WERI-Rb-1 (cell line): Measurements from ENCODE around the gene ABCB8.
"Not testable (repeated sequence)": the region's sequence is repeated elsewhere in the genome, so short reads cannot be mapped to it uniquely, and the experiment has no call there.

Experiments used
- DNase-seq: peaks from one replicate; pipeline ENCODE4 v3.0.0-alpha.2; 2020
- H3K27ac ChIP-seq: fragments of 250-450 bp; sonication (Bioruptor Pico); 2 replicates; pipeline ENCODE4 v1.5.1; 2020; ENCODE audit warnings: mild to moderate bottlenecking, moderate library complexity
- H3K27me3 ChIP-seq: fragments of 250-450 bp; sonication (Bioruptor Pico); 2 replicates; pipeline ENCODE4 v1.5.1; 2021; ENCODE audit warnings: mild to moderate bottlenecking, low read depth, moderate library complexity; ENCODE audit not compliant: insufficient read depth, severe bottlenecking
- H3K36me3 ChIP-seq: fragments of 250-450 bp; sonication (Bioruptor Pico); 2 replicates; pipeline ENCODE4 v1.5.1; 2020; ENCODE audit warnings: mild to moderate bottlenecking, moderate library complexity
- H3K4me3 ChIP-seq: 2 replicates; pipeline ENCODE4 v1.5.1; 2011; ENCODE audit warnings: low read depth, mild to moderate bottlenecking, control low read depth, low read length
- H3K9me3 ChIP-seq: fragments of 250-450 bp; sonication (Bioruptor Pico); 2 replicates; pipeline ENCODE4 v1.5.1; 2021; ENCODE audit warnings: mild to moderate bottlenecking, moderate library complexity; ENCODE audit not compliant: severe bottlenecking
- CTCF ChIP-seq: IDR thresholded peaks from 2 replicates; pipeline ENCODE4 v1.5.1; 2011; ENCODE audit warnings: low read depth, mild to moderate bottlenecking, control low read depth, inconsistent platforms, low read length

The ABCB8 gene

GRCh38 chr7:151009327-151010036 is 18.8 kb upstream of the ABCB8 start:
- Histone ChIP-seq H3K9me3 (no peaks in the 10 kb centered on the region), H3K27ac (no peak overlapping the region; the same call in 1 of the 2 replicates), H3K27me3 (no peaks in the 10 kb centered on the region), H3K4me3 (no peak overlapping the region), H3K36me3 (no peaks in the 10 kb centered on the region)
- peak; percentile 20; the same call in 1 of the 2 replicates for TF ChIP-seq CTCF
- DNase-seq = no peak

- peak overlapping the region; percentile 24; the same call in 1 of the 2 replicates for H3K27ac ChIP-seq
- H3K4me3 ChIP-seq = no peak overlapping the region
- no peaks in the 10 kb centered on the region for H3K27me3 ChIP-seq
- DNase-seq = no peak
- TF ChIP-seq CTCF = no peak
- no peaks in the 10 kb centered on the region for H3K9me3 ChIP-seq
- H3K36me3 ChIP-seq = no peaks in the 10 kb centered on the region
Measured at GRCh38 chr7:151010037-151010306, 18.3 kb upstream of the ABCB8 start.

GRCh38 chr7:151010307-151011096 is 17.7 kb upstream of the ABCB8 start:
- no peaks in the 10 kb centered on the region for H3K27me3 ChIP-seq
- no peaks in the 10 kb centered on the region for H3K9me3 ChIP-seq
- H3K4me3 ChIP-seq = no peak overlapping the region
- no peaks in the 10 kb centered on the region for H3K36me3 ChIP-seq
- no peak for TF ChIP-seq CTCF
- peak; percentile 46 for DNase-seq
- peak overlapping the region; percentile 24; the same call in 1 of the 2 replicates for H3K27ac ChIP-seq

- H3K9me3 ChIP-seq = no peaks in the 10 kb centered on the region
- no peak for TF ChIP-seq CTCF
- no peak overlapping the region for H3K27ac ChIP-seq
- H3K4me3 ChIP-seq = no peak overlapping the region
- no peak for DNase-seq
- no peaks in the 10 kb centered on the region for H3K36me3 ChIP-seq
- H3K27me3 ChIP-seq = no peaks in the 10 kb centered on the region
Measured at GRCh38 chr7:151011097-151011409, 17.2 kb upstream of the ABCB8 start.

- DNase-seq = not testable (repeated sequence)
Measured at GRCh38 chr7:151011616-151012015, 16.6 kb upstream of the ABCB8 start.

GRCh38 chr7:151012031-151012692 is 16.1 kb upstream of the ABCB8 start:
- H3K27ac ChIP-seq = peak overlapping the region; percentile 25; the same call in 1 of the 2 replicates
- no peak for DNase-seq
- no peaks in the 10 kb centered on the region for H3K36me3 ChIP-seq
- no peaks in the 10 kb centered on the region for H3K9me3 ChIP-seq
- no peak for TF ChIP-seq CTCF
- H3K4me3 ChIP-seq = no peak overlapping the region
- no peaks in the 10 kb centered on the region for H3K27me3 ChIP-seq

More at GRCh38 chr7:151011616-151012015, 16.6 kb upstream of the ABCB8 start:
- not testable (repeated sequence) for H3K9me3 ChIP-seq, H3K36me3 ChIP-seq, H3K4me3 ChIP-seq, H3K27ac ChIP-seq, H3K27me3 ChIP-seq
